HepG2 (cell line): Measurements from ENCODE around the gene PIGN. TPM values are rescaled to one million over a fixed set of nuclear protein-coding genes. Genes with fewer than 3 reads are reported as not detected.

ENCODE experiments used
- DNMT3B ChIP-seq: conservative IDR thresholded peaks from 2 replicates; pipeline ENCODE4 v1.6.1; 2016; ENCODE audit warnings: missing biosample characterization, control low read depth
- DZIP1 ChIP-seq: sonication (generic); formaldehyde crosslinking; IDR thresholded peaks from 2 replicates; pipeline ENCODE4 v1.5.0; 2020; ENCODE audit warnings: mild to moderate bottlenecking, missing genetic modification reagents
- GABPA ChIP-seq, 2 experiments: IDR thresholded peaks; 2 replicates each; pipeline ENCODE4 v1.6.1; 2011 to 2016; ENCODE audit warnings: low read depth in 2 of 2, low read length in 1 of 2, missing biosample characterization in 1 of 2, missing genetic modification characterization in 1 of 2
- NR2F6 ChIP-seq, 2 experiments: IDR thresholded peaks; 2 replicates each; pipeline ENCODE4 v1.6.1; 2016; ENCODE audit warnings: antibody characterized with exemption in 1 of 2, mild to moderate bottlenecking in 1 of 2
- ZHX1 ChIP-seq: sonication (generic); formaldehyde crosslinking; IDR thresholded peaks from 2 replicates; pipeline ENCODE4 v1.8.1; 2022; ENCODE audit warnings: low read depth, mild to moderate bottlenecking, missing genetic modification reagents
- ZMYM2 ChIP-seq: sonication (generic); formaldehyde crosslinking; IDR thresholded peaks from 2 replicates; pipeline ENCODE4 v1.8.0; 2022; ENCODE audit warnings: mild to moderate bottlenecking, missing genetic modification reagents
- ZSCAN5A ChIP-seq: sonication (generic); formaldehyde crosslinking; IDR thresholded peaks from 2 replicates; pipeline ENCODE4 v1.8.0; 2022; ENCODE audit warnings: mild to moderate bottlenecking, missing genetic modification reagents, borderline replicate concordance
- polyA plus RNA-seq, 8 experiments: library from polyadenylated mRNA; depleted of rRNA in 3 of 8; stranded (reverse) in 7 of 8; unstranded in 1 of 8; fragments of >200 nt; fragmentation: Illumina TruSeq in 4 of 8; extraction: Trizol in 4 of 8; gene quantifications; 2 replicates each; pipeline versions ENCODE4 v1.2.1 to v1.2.3, GENCODE V29; 2011 to 2016; ENCODE audit warnings: low read depth in 4 of 8, missing spikeins in 1 of 8, mixed read lengths in 1 of 8; ENCODE audit not compliant: insufficient read depth in 1 of 8
- total RNA-seq, 5 experiments: library from RNA; depleted of rRNA; stranded (reverse); fragments of >200 nt; fragmentation: Illumina TruSeq; extraction: Trizol; gene quantifications; 2 replicates each; pipeline ENCODE4 v1.2.3, GENCODE V29; 2016; ENCODE audit warnings: low read depth in 1 of 5

The PIGN gene
- total and polyA plus RNA-seq, 2 of the 13 experiments (the other 11 are each of a cell fraction or from before 2014, with no cell fraction given), result 15.5 to 33.6 TPM

GRCh38 chr18:62105376-62105775 lies 81.5 kb downstream of the PIGN start (continued):
- TF ChIP-seq ZSCAN5A (CRISPR knock-in tag) (no peak), NR2F6 (IDR thresholded peaks at IDR 0.05) (no peak), NR2F6 (CRISPR knock-in tag; IDR thresholded peaks at IDR 0.05) (no peak), GABPA (IDR thresholded peaks at IDR 0.05; ENCODE audit: low read depth, low read length) (no peak), GABPA (CRISPR knock-in tag; IDR thresholded peaks at IDR 0.05; ENCODE audit: low read depth) (no peak), DNMT3B (CRISPR knock-in tag) (no peak), ZHX1 (CRISPR knock-in tag) (no peak), ZMYM2 (CRISPR knock-in tag) (no peak), DZIP1 (CRISPR knock-in tag) (no peak)
- TF ChIP-seq, all 625 proteins: peak for 0
